NCI-H345 treated with DMSO at 0.1 percent for 48 hours (cell line): ENCODE results near the gene GXYLT1.
"Not testable (repeated sequence)": the region's sequence is repeated elsewhere in the genome, so short reads cannot be mapped to it uniquely, and the experiment has no call there.

Experiments
- DNase-seq: peaks from one replicate; lab custom pipeline; 2025; ENCODE audit not compliant: unreplicated experiment; lab: John Stamatoyannopoulos, UW

The GXYLT1 gene

GRCh38 chr12:42145552-42146215, 1.0 kb upstream of the GXYLT1 start:
- no peak for DNase-seq

GRCh38 chr12:42145197-42145549, 499 bp upstream of the GXYLT1 start:
- no peak for DNase-seq

- DNase-seq = no peak
Measured at GRCh38 chr12:42144158-42144407, 591 bp downstream of the GXYLT1 start.

GRCh38 chr12:42143452-42144157, 1.1 kb downstream of the GXYLT1 start:
- no peak for DNase-seq

DNA sequence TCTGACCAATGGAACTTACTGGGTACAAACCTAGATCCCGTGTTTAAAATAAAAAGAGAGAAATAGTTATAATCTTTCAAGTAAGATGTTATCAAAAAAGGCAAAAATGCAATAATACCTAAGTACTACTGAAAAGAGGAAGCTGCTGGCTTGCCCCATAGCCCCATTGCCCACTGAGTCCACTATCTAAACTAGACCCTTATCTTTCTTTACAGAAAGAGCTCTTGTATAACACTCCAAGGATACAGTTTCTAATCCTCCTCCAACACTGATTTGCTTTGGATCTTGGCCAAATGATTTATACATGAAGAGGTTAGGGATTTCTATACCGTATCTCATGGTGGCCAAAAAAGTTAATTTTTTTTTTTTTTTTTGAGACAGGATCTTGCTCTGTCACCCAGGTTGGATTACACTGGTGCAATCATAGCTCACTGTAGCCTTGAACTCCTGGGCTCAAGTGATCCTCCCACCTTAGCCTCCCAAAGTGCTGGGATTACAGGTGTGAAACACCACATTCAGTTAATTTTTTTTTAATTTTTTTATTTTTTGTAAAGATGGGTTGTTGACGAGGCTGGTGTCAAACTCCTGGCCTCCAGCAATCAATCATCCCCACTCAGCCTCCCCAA, 2.6 kb downstream of the GXYLT1 start:
- DNase-seq = no peak

DNA sequence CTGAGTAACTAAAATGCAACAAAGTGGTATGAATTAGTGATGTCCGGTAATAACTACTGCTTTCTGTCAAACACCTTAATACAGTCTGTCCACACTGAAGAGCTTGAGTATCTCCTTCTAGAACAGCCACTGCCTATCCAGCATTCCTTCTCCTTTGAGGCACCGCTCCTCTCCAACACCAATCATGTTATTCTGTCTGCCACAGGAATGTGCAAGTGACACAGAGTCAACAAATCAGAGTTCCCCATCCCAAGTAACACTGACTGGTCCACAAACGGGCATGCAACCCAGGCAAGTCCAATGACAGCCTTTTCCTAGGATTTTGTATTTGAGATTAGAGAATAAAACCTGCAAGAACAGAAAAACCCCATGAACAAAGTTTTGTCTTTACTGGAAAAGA, 3.8 kb downstream of the GXYLT1 start:
- no peak for DNase-seq

- DNase-seq = no peak
Measured at GRCh38 chr12:42135259-42135814, 9.3 kb downstream of the GXYLT1 start.

GRCh38 chr12:42130672-42131402, 13.8 kb downstream of the GXYLT1 start:
- DNase-seq = no peak

DNA sequence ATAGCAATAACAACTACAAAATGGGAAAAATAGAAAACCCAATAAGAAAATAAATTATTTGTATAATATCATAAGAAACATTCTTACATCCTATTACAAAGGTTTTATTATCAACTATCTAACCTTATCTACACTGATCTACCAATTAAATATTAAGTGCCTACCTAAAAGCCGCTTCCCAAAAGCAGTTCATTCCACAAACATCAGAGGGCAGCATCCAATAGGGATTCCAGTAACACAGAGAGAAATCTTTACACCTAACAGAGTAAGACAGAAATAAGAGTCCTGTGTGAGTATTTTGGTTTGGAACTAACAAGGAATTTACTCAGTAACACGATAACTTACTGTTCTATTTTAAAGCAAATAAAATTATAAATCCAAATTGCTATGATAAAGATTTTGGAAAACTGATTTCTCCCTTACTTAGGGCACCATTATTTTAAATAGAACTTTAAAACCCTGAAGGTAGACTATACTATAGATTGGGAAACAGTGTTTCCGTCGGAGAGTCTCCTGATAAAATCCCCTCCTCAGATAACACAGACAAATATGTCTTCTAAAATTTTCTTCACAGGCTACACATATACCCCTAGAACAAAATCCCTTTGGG, 15.0 kb downstream of the GXYLT1 start:
- DNase-seq = no peak

- no peak for DNase-seq
Measured at GRCh38 chr12:42128888-42129287, 15.8 kb downstream of the GXYLT1 start.

DNA sequence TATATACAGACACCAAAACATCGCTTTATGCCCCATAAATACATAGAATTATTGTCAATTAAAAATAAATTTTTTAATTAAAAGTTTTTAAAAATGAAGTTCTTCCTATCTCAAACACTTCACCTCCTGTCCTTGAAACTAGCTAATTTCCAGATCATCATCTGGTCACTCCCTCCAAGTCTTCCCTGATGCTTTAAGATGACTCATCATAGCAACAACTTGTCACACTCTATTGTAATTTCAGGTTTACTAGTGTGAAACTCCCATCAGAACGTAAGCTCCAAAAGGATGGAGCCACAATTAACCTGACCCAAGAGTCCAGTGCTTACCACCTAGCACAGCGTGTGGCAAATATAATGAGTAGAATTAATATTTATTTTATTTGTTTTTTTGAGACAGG, 16.3 kb downstream of the GXYLT1 start:
- DNase-seq = no peak

GRCh38 chr12:42126963-42127362, 17.7 kb downstream of the GXYLT1 start:
- no peak for DNase-seq

- DNase-seq = no peak
Measured at GRCh38 chr12:42125388-42125767, 19.3 kb downstream of the GXYLT1 start.

DNA sequence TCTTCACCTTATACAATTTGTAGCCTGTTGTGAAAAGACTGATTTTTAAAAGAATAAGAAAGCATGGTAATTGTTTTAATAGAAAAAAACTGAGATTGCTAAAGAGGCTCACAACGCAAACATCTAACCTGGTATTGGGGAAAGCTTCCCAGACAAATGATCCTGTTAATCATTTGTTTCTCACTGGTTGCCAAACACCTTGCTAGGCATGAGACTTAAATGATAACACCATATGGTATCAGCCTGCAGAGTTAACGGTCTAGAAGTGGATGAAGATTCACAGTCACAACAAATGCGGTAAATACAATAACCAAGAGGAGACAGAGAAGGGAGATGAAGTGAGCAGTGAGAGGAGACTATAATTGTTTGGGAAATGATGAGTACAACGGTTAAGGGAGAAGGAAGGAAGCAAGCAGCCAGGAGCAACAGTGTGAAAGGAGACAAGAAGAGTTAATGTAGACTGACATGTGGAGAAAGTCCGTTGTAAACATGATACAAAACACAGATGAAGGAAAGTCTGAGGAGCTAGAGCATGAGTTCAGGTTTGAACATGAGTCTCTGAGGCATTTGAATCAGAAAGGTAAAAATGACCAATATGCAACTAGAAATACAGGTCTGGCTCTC, 19.8 kb downstream of the GXYLT1 start:
- no peak for DNase-seq

GRCh38 chr12:42119085-42119633, 25.5 kb downstream of the GXYLT1 start:
- DNase-seq = no peak

GRCh38 chr12:42118136-42118879, 26.4 kb downstream of the GXYLT1 start:
- DNase-seq = no peak

- no peak for DNase-seq
Measured at GRCh38 chr12:42109031-42109430, 35.6 kb downstream of the GXYLT1 start.

- not testable (repeated sequence) for DNase-seq
Measured at GRCh38 chr12:42106791-42107190, 37.9 kb downstream of the GXYLT1 start.

- no peak for DNase-seq
Measured at GRCh38 chr12:42104784-42105183, 39.9 kb downstream of the GXYLT1 start.

DNA sequence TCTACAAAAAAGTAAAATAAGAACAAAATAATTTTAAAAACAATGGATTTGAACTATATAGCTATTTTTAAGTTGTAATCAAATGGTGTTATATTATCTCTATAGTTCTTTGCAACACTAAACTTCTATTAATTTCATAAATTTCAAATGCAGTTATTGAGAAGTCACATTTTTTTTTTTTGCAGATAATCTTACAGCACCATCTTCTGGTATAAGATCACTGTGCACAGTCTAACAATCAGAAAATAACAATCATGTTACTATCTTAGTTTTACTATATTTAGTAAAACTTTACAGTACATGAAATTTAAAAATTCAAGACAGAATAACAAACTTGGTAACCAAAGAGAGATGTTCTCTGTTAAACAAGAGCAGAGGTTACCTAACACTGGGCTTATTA, 40.6 kb downstream of the GXYLT1 start:
- no peak for DNase-seq
